ENCODE results near the gene SOX9.

The SOX9 gene

GRCh38 chr17:72175263-72175662 lies 54.4 kb downstream of the SOX9 start:
- Histone ChIP-seq H3K27me3 (ENCODE audit: insufficient read depth, low read length, poor library complexity, severe bottlenecking) (no peaks in the 10 kb centered on the region), H3K9ac (ENCODE audit: low read depth, low read length, poor library complexity, severe bottlenecking) (no peak overlapping the region), H3F3A (ENCODE audit: low read depth) (no peaks in the 10 kb centered on the region), H3K9me3 (ENCODE audit: insufficient read depth, low read depth, low read length) (no peaks in the 10 kb centered on the region; the same call in 1 of the 2 replicates), H2AFZ (ENCODE audit: low read length) (no peak overlapping the region), H3K4me1 (ENCODE audit: insufficient read depth, low read length, poor library complexity, severe bottlenecking) (no peaks in the 10 kb centered on the region), H3K36me3 (ENCODE audit: insufficient read depth, low read length) (no peaks in the 10 kb centered on the region), H3K4me2 (ENCODE audit: low read depth, low read length, poor library complexity, severe bottlenecking) (no peak overlapping the region), H4K20me1 (ENCODE audit: insufficient read depth, low read length, poor library complexity, severe bottlenecking) (no peaks in the 10 kb centered on the region), H3K9me2 (replicated peaks; ENCODE audit: low read depth, low read length) (no peaks in the 10 kb centered on the region), H3K4me3 (ENCODE audit: low read length, poor library complexity, severe bottlenecking) (no peak overlapping the region), H3K79me2 (ENCODE audit: insufficient read depth, low read length) (no peaks in the 10 kb centered on the region)
- no peak for TF ChIP-seq EZH2phosphoT487 (IDR thresholded peaks at IDR 0.05; ENCODE audit: borderline replicate concordance)
- TF ChIP-seq, protein P1, sequence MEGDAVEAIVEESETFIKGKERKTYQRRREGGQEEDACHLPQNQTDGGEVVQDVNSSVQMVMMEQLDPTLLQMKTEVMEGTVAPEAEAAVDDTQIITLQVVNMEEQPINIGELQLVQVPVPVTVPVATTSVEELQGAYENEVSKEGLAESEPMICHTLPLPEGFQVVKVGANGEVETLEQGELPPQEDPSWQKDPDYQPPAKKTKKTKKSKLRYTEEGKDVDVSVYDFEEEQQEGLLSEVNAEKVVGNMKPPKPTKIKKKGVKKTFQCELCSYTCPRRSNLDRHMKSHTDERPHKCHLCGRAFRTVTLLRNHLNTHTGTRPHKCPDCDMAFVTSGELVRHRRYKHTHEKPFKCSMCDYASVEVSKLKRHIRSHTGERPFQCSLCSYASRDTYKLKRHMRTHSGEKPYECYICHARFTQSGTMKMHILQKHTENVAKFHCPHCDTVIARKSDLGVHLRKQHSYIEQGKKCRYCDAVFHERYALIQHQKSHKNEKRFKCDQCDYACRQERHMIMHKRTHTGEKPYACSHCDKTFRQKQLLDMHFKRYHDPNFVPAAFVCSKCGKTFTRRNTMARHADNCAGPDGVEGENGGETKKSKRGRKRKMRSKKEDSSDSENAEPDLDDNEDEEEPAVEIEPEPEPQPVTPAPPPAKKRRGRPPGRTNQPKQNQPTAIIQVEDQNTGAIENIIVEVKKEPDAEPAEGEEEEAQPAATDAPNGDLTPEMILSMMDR (conservative IDR thresholded peaks at IDR 0.05; ENCODE audit: low read length) = no peak

Measured in Loucy (cell line).